ENCODE results near the gene GRM7.

- TF ChIP-seq CTCF (conservative IDR thresholded peaks at IDR 0.05 in 1 of 2, IDR thresholded peaks at IDR 0.05 in 1 of 2; ENCODE audit: extremely low read depth in 1 of 2, insufficient read depth in 1 of 2, low read depth in 1 of 2, low read length in 2 of 2) (no peak), EZH2 (IDR thresholded peaks at IDR 0.05; ENCODE audit: borderline replicate concordance, low read length) (no peak)
These were observed 377.8 kb downstream of the GRM7 start for GRCh38 chr3:7238565-7239295.

Data from mammary epithelial cell (primary cell).